ENCODE results near the gene C5. TPM values are rescaled to one million over a fixed set of nuclear protein-coding genes. Genes with fewer than 3 reads are reported as not detected.

C5 gene
- total and polyA plus RNA-seq, 12 donors, result 1.4 to 7.9 (median 3.0) TPM

DNA sequence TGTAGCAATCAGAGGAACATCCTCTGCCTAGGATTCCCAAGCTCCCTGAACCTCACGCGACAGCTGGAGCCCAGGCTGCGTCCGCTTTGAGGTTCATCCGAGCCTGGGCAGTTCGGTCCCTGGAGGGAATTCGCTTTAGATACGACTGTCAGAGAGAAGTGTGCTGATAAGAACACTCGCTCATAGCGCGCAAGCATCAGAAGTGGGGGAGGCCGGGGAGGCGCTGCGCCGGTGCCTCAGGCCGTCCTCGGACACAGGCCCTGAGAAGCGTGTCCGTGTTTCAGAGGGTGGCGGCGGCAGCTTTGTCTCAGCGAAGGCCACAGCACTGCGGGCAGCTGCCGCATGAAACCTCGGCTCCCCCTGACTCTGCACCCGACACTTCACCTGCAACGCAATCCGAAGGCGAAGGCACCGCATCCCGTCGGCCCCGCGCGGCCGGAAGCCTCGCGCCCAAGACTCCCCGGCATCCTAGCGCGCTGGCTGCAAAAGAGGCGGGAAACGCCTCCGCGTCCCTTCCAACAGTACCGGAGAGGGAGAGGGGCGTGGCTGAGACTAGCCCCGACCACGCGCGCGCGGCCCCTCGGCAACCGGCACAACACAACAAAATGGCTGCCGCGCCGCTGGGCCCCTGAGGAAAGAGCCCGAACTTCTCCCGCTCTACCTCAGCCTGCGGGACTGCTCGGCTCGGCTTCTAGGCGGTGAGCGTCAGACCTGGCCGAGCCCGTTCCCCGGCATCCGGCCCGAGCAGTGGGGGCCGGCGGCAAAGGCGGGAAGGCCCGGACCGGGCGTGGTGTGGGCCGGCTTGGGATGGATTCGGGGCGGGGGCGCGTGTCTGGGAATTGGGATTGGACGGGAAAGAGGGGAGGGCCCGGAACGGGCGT is 24.5 kb upstream of the C5 start, which contains the start of gene CNTRL:
CNTRL (plus strand) TSS at position 586 of the 881 bp plus-strand sequence. CDS start 13,372 bp downstream, outside the sequence.
- no peaks in the 10 kb centered on the region for H3K9me3 ChIP-seq (replicated peaks in 1 of 3)
- intact Hi-C loops (cut with DNase I), result no loop called here
- H3K36me3 ChIP-seq (replicated peaks in 1 of 2), result no peaks in the 10 kb centered on the region
- peak within 1 kb of the TSS; percentile 29 to 88 (median 52) for H3K27ac ChIP-seq
- H3K4me3 ChIP-seq, result peak within 1 kb of the TSS; percentile 38 to 88 (median 70)
- TF ChIP-seq, protein P1, sequence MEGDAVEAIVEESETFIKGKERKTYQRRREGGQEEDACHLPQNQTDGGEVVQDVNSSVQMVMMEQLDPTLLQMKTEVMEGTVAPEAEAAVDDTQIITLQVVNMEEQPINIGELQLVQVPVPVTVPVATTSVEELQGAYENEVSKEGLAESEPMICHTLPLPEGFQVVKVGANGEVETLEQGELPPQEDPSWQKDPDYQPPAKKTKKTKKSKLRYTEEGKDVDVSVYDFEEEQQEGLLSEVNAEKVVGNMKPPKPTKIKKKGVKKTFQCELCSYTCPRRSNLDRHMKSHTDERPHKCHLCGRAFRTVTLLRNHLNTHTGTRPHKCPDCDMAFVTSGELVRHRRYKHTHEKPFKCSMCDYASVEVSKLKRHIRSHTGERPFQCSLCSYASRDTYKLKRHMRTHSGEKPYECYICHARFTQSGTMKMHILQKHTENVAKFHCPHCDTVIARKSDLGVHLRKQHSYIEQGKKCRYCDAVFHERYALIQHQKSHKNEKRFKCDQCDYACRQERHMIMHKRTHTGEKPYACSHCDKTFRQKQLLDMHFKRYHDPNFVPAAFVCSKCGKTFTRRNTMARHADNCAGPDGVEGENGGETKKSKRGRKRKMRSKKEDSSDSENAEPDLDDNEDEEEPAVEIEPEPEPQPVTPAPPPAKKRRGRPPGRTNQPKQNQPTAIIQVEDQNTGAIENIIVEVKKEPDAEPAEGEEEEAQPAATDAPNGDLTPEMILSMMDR (IDR thresholded peaks at IDR 0.05), result peak in 1 of 6 experiments; percentile 9
- peak; percentile 51 to 53 for TF ChIP-seq POLR2A (IDR thresholded peaks at IDR 0.05)
- H3K4me1 ChIP-seq (replicated peaks in 1 of 2), result peaks cover 5 to 22% of the 10 kb centered on the region in 2 donors
- H3K27me3 ChIP-seq, result no peaks in the 10 kb centered on the region
- 0 to 2% (median 1%) methylated on average over 12 to 85 of the region's 85 CpGs for WGBS, 4 donors
- DNase-seq, result peak; percentile 85 to 94 (median 89)

DNA sequence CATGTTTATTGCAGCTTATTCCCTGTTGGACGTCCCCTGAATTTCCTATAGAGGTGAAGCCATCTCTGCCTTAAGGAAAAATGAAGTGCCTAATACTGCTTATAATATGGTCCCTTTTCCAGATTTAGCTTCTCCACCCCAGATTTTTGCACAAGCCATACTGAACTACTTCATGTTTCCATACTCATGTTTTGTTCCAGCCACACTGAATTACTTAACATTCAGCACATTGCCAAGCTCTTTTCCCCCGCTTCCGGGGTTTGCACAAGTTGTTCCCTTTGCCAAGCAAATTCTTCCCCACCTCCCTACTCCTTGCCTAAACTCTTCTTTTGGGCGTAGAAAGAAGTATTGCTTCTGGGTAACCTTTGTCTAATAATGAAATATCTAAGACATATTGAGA is 23.0 kb upstream of the C5 start:
- Histone ChIP-seq H3K4me1 (replicated peaks in 1 of 2) (peaks cover 5 to 22% of the 10 kb centered on the region in 2 donors), H3K4me3 (no peak overlapping the region), H3K9me3 (replicated peaks in 1 of 3) (no peaks in the 10 kb centered on the region), H3K27me3 (no peaks in the 10 kb centered on the region), H3K27ac (peak overlapping the region in 4 of 5 donors; percentile 19 to 83 (median 60)), H3K36me3 (replicated peaks in 1 of 2) (no peaks in the 10 kb centered on the region)
- intact Hi-C loops (cut with DNase I), result no loop called here
- peak; percentile 20 to 67 (median 41) for DNase-seq
- TF ChIP-seq, protein P1 (IDR thresholded peaks at IDR 0.05), result no peak
- no peak for TF ChIP-seq POLR2A (IDR thresholded peaks at IDR 0.05)
- whole genome bisulfite sequencing, 4 donors, result 64 to 72% (median 68%) methylated on average over 4 of the region's 4 CpGs

DNA sequence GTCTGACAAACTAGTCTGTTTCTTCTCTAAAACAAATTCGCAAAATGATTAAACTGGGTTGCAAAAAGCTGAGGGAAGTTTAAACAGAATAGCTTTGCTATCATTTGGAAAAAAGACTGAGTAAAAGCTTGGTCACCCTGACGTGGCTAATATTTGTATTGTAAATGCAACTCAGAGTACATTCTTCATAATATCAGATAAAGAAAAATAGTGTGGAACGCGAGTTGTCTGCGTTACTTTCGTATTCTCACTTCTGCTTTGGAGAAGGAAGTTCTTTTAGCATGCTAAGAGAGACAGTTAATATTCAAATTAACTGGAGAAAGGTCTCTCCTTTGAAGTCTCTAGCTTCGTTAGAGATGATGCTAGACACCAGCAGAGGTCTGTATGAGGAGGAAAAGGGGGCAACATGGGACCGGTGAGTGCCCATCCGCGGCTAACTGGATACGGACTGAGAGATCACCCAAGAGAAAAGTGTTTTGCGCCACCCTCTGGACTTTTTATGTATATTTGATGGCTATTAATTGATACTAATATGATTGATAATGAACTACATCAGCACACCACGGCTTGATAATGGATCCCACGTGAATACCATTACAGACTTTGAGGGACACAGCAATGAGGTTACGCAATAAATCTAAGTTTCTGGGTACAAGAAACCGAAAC is 21.8 kb upstream of the C5 start:
- intact Hi-C loops (cut with DNase I), result no loop called here
- Histone ChIP-seq H3K27ac (peak overlapping the region; percentile 37 to 83 (median 64)), H3K27me3 (no peaks in the 10 kb centered on the region), H3K9me3 (replicated peaks in 1 of 3) (no peaks in the 10 kb centered on the region), H3K36me3 (replicated peaks in 1 of 2) (no peaks in the 10 kb centered on the region), H3K4me1 (replicated peaks in 1 of 2) (peaks cover 5 to 22% of the 10 kb centered on the region in 2 donors), H3K4me3 (peak overlapping the region in 2 of 4 donors; percentile 22 to 59)
- 16 to 35% (median 23%) methylated on average over 16 of the region's 16 CpGs for WGBS, 4 donors
- TF ChIP-seq, protein P1 (IDR thresholded peaks at IDR 0.05), result peak; percentile 19 to 53 (median 38)
- no peak for TF ChIP-seq POLR2A (IDR thresholded peaks at IDR 0.05)
- DNase-seq, result peak in 6 of 7 donors; percentile 31 to 58 (median 42)

DNA sequence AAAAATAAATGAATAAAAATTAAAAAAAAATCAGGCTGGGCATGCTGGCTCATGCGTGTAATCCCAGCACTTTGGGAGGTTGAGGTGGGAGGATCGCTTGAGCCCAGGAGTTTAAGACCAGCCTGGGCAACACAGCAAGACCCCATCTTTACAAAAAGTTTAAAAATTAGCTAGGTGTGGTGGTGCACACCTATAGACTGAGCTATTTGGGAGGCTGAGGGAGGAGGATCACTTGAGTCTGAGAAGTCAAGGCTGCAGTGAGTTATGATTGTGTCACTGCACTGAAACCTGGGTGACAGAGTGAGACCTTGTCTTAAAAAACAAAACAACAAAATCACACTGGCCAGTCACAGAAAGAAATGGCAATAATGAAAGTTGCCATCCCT is 21.3 kb upstream of the C5 start:
- peak overlapping the region; percentile 37 to 83 (median 64) for H3K27ac ChIP-seq
- DNase-seq, result no peak
- WGBS, 4 donors, result 91 to 100% (median 94%) methylated on average over 2 of the region's 2 CpGs

More for the DNA sequence above, 21.3 kb upstream of the C5 start:
- H3K9me3 ChIP-seq (replicated peaks in 1 of 3), result no peaks in the 10 kb centered on the region
- TF ChIP-seq, protein P1 (IDR thresholded peaks at IDR 0.05), result no peak
- no peak for TF ChIP-seq POLR2A (IDR thresholded peaks at IDR 0.05)
- no peaks in the 10 kb centered on the region for H3K27me3 ChIP-seq
- intact Hi-C loops (cut with DNase I), result no loop called here
- peak overlapping the region in 2 of 4 donors; percentile 22 to 59 for H3K4me3 ChIP-seq
- H3K36me3 ChIP-seq (replicated peaks in 1 of 2), result no peaks in the 10 kb centered on the region
- peaks cover 5 to 22% of the 10 kb centered on the region in 2 donors for H3K4me1 ChIP-seq (replicated peaks in 1 of 2)

All from adrenal gland (tissue), 12 donors.